ENCODE data around the gene WDR82.

- TF ChIP-seq RB1 (IDR thresholded peaks at IDR 0.05; ENCODE audit: borderline replicate concordance) = no peak
- TF ChIP-seq SIN3A (IDR thresholded peaks at IDR 0.05; ENCODE audit: low read depth, low read length) = no peak
- no peak for TF ChIP-seq RAD21 (IDR thresholded peaks at IDR 0.05; ENCODE audit: insufficient read depth, low read depth, low read length)
- TF ChIP-seq FOS (IDR thresholded peaks at IDR 0.05; ENCODE audit: borderline replicate concordance, extremely low read depth, insufficient read length) = no peak
Measured at GRCh38 chr3:52268036-52268435, 10.4 kb downstream of the WDR82 start.
